Testis (tissue), 5 donors: ENCODE measurements around the gene FALEC. TPM values are rescaled to one million over a fixed set of nuclear protein-coding genes. Genes with fewer than 3 reads are reported as not detected.

ENCODE experiments used
- DNase-seq: peaks from one replicate; pipeline ENCODE4 v3.0.0-alpha.2; 2019
- H3K27ac ChIP-seq, 2 donors: fragments of 200-600 bp; sonication (generic); one replicate each; pipeline ENCODE4 v1.5.1; 2019
- H3K27me3 ChIP-seq: fragments of 200-600 bp; sonication (generic); one replicate; pipeline ENCODE4 v1.5.1; 2019
- H3K36me3 ChIP-seq: fragments of 200-600 bp; sonication (generic); one replicate; pipeline ENCODE4 v1.5.1; 2017; ENCODE audit warnings: low read depth; ENCODE audit errors: missing control alignments
- H3K4me1 ChIP-seq: fragments of 200-600 bp; sonication (generic); one replicate; pipeline ENCODE4 v1.5.1; 2019
- H3K4me3 ChIP-seq, 2 donors: fragments of 200-600 bp; sonication (generic); one replicate each; pipeline ENCODE4 v1.5.1; 2017 to 2019
- H3K9me3 ChIP-seq: fragments of 200-600 bp; sonication (generic); one replicate; pipeline ENCODE4 v1.5.1; 2017
- CTCF ChIP-seq, 3 experiments: fragments of 450-650 bp in 2 of 3; fragments of 200-600 bp in 1 of 3; sonication (generic) in 1 of 3; IDR thresholded peaks; one replicate each; pipeline ENCODE4 v1.5.1; 2016 to 2019; ENCODE audit warnings: antibody characterized with exemption in 3 of 3, mild to moderate bottlenecking in 2 of 3, moderate library complexity in 1 of 3
- POLR2A ChIP-seq: fragments of 450-650 bp; IDR thresholded peaks from one replicate; pipeline ENCODE4 v1.6.1; 2017; ENCODE audit warnings: antibody characterized with exemption, mild to moderate bottlenecking, moderate library complexity
- WGBS, 2 donors: methylation state at CpG; one replicate each; pipeline ENCODE4 v1.1.5; 2018; 5-methylcytosine and 5-hydroxymethylcytosine counted together
- intact Hi-C: fragments of 100-400 bp; cut with DNase I; formaldehyde crosslinking; loops from one replicate; pipeline ENCODE4 v1.15.1; 2023; ENCODE audit warnings: low total_unique reads
- long read RNA-seq, 2 donors: transcript quantifications; one replicate each; lab custom pipeline, GENCODE V29; 2026
- polyA plus RNA-seq: library from polyadenylated mRNA; stranded (reverse); fragments of 350-450 nt; fragmentation: Illumina TruSeq; extraction: RNeasy Lipid Tissue Mini Kit (QIAGEN cat#74804); gene quantifications from one replicate; pipeline ENCODE4 v1.2.3, GENCODE V29; 2014; ENCODE audit warnings: low read depth, low replicate concordance; ENCODE audit not compliant: insufficient read depth
- total RNA-seq, 2 donors: library from RNA; depleted of rRNA; stranded (reverse); fragments of >200 nt; gene quantifications; one replicate each; pipeline ENCODE4 v1.2.3, GENCODE V29; 2016

The FALEC gene
- total RNA-seq = 1 to 10 TPM in 1 of 2 donors, not detected in 1; 1.3 TPM
- polyA plus RNA-seq = not detected
- long read RNA-seq, donor 1 = 0 reads
- long read RNA-seq, donor 2 = 0 reads

- H3K4me1 ChIP-seq = peaks cover 5% of the 10 kb centered on the region
- peak within 1 kb of the TSS; percentile 79 to 86 for H3K27ac ChIP-seq
- DNase-seq = peak; percentile 97
- 0 to 1% methylated on average over 22 to 41 of the region's 54 CpGs for WGBS, 2 donors
- no peaks in the 10 kb centered on the region for H3K27me3 ChIP-seq
- H3K9me3 ChIP-seq = no peaks in the 10 kb centered on the region
- H3K4me3 ChIP-seq = peak within 1 kb of the TSS; percentile 57 to 64
- H3K36me3 ChIP-seq = no peaks in the 10 kb centered on the region
- no peak for TF ChIP-seq POLR2A
- TF ChIP-seq CTCF (IDR thresholded peaks at IDR 0.05) = peak in 1 of 3 experiments; percentile 23
- intact Hi-C loops = no loop called here
Measured at GRCh38 chr1:150515328-150516049, at the start of gene FALEC. FALEC (plus strand) TSS chr1:150515752.

GRCh38 chr1:150466964-150467363 lies 48.6 kb upstream of the FALEC start:
- intact Hi-C loops = loop anchor here (10.0 kb wide), 1 partner anchor 88 kb away; no protein-coding TSS in a partner anchor
- H3K4me1 ChIP-seq = peaks cover 5% of the 10 kb centered on the region
- no peaks in the 10 kb centered on the region for H3K9me3 ChIP-seq
- H3K27ac ChIP-seq = no peak overlapping the region
- no peak for DNase-seq
- no peaks in the 10 kb centered on the region for H3K27me3 ChIP-seq
- no peak for TF ChIP-seq CTCF (IDR thresholded peaks at IDR 0.05)
- TF ChIP-seq POLR2A = no peak
- no peaks in the 10 kb centered on the region for H3K36me3 ChIP-seq
- H3K4me3 ChIP-seq = no peak overlapping the region

DNA sequence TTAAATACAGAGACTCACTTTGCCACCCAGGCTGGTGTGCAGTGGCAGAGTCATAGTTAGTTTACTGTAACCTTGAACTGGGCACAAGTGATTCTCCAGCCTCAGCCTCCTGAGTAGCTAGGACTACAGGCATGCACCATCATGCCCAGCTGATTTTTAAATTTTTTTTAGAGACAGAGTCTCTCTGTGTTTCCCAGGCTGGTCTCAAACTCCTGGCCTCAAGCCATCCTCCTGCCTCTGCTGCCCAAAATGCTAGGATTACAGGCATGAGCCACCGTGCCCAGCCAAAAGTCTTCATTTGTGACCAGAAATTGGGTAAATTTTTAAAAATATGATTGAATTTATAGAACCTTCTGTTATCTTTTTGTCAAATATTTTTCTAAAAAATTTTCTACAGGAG lies 46.3 kb upstream of the FALEC start:
- WGBS, 2 donors = 77 to 78% methylated on average over 1 of the region's 1 CpG
- intact Hi-C loops = loop anchor here (10.0 kb wide), 1 partner anchor 86 kb away; no protein-coding TSS in a partner anchor
- Histone ChIP-seq H3K27ac (no peak overlapping the region), H3K4me3 (no peak overlapping the region), H3K27me3 (no peaks in the 10 kb centered on the region), H3K36me3 (no peaks in the 10 kb centered on the region), H3K9me3 (no peaks in the 10 kb centered on the region), H3K4me1 (peaks cover 19% of the 10 kb centered on the region)
- DNase-seq = no peak
- TF ChIP-seq POLR2A (no peak), CTCF (IDR thresholded peaks at IDR 0.05) (no peak)

DNA sequence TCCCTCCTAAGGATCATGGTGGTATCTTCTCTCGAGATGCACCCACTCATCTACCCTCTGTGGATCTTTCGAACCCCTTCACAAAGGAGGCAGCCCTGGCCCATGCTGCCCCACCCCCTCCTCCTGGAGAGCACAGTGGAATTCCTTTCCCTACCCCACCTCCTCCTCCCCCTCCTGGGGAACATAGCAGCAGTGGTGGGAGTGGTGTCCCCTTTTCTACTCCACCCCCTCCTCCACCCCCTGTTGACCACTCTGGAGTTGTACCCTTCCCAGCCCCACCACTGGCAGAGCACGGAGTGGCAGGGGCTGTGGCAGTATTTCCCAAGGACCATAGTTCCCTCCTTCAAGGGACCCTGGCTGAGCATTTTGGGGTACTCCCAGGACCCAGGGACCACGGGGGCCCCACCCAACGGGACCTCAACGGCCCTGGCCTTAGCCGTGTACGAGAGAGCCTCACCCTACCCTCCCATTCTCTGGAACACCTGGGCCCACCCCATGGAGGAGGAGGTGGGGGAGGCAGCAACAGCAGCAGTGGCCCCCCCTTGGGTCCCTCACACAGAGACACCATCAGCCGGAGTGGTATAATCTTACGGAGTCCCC lies 42.9 kb upstream of the FALEC start:
- H3K4me3 ChIP-seq = no peak overlapping the region
- H3K27me3 ChIP-seq = no peaks in the 10 kb centered on the region
- TF ChIP-seq CTCF (IDR thresholded peaks at IDR 0.05) (no peak), POLR2A (no peak)
- DNase-seq = no peak
- H3K27ac ChIP-seq = peak overlapping the region in 1 of 2 donors; percentile 11
- intact Hi-C loops = no loop called here
- H3K36me3 ChIP-seq = no peaks in the 10 kb centered on the region
- 84 to 98% methylated on average over 5 to 10 of the region's 10 CpGs for WGBS, 2 donors
- peaks cover 37% of the 10 kb centered on the region for H3K4me1 ChIP-seq
- no peaks in the 10 kb centered on the region for H3K9me3 ChIP-seq
